HG02852 (cell line): Measurements from ENCODE around the gene TCP11X1.
"Not testable (repeated sequence)": the region's sequence is repeated elsewhere in the genome, so short reads cannot be mapped to it uniquely, and the experiment has no call there.

ENCODE experiments used
- ATAC-seq: cut with Tn5 transposase; IDR thresholded peaks from one replicate; pipeline ENCODE4 v1.9.1; 2021; ENCODE audit warnings: mild to moderate bottlenecking, moderate library complexity; ENCODE audit not compliant: unreplicated experiment

Gene TCP11X1

DNA sequence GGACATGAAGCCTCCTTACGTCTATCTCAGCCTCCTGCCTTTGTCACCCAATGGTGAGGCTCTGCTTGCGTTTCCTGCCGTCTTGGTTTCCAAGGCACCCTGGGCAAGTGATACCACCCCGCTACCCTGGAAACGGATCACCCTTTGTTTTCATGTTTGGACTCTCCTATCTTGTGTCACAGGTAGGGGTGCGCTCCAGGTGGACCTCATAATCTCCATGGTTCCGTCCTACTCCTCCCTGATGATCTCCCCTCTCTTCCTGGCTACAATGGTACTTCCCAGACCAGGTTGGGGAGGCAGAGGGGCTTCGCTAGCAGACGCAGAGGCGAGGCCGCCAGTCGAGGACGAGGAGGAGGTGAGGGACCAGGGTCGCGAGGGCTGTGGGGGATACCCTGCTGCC is at the start of gene TCP11X1:
Gene TCP11X1, plus strand, starts transcription at position 316 of the 400 bp plus-strand sequence.
- not testable (repeated sequence) for ATAC-seq

DNA sequence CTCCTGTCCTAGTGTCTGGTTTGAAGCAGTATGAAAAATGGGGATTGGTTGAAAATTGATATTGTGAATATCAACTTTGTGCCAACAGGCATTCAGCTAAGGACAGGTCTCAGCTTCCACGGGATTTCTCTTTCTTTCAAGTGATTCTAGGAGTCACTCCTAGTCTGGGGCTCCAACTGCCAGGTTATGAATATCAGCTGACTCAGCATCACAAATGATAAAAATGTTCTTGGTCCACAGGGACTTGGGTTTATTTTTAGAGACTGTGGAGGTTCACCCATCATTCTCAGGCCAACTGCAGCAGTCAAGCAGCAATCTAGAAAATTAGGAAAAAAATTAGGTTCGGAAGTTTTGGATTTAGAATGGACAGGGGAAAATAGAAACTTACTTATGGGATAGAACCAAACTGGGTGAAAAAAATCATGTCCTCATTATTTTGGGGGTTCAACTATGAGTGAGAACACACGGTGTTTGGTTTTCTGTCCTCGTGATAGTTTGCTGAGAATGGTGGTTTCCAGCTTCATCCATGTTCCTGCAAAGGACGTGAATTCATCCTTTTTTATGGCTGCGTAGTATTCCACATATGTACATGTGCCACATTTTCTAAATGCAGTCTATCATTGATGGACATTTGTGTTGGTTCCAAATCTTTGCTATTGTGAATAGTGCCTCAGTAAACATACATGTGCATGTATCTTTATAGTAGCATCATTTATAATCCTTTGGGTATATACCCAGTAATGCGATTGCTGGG is 29.0 kb upstream of the TCP11X1 start:
- ATAC-seq = no peak

DNA sequence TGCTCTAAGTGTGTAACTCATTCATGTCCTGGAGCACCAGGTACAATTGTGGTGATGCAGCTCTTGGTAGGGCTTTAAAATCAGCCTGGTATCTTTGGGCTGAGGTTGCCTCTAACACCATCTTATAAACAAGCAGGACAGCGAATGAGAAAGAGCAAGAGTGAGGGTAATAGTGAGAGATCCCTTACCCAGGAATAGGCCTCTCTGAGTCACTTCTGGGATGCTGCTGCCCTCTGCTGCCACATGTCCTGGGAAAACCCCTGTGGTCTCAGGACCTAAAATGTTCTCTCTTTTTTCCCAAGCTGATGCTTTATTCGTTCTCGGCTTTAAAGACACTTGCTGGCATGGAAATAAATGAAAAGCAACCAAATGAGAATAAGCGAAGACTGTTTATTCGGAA is 7.2 kb upstream of the TCP11X1 start:
- ATAC-seq = not testable (repeated sequence)

DNA sequence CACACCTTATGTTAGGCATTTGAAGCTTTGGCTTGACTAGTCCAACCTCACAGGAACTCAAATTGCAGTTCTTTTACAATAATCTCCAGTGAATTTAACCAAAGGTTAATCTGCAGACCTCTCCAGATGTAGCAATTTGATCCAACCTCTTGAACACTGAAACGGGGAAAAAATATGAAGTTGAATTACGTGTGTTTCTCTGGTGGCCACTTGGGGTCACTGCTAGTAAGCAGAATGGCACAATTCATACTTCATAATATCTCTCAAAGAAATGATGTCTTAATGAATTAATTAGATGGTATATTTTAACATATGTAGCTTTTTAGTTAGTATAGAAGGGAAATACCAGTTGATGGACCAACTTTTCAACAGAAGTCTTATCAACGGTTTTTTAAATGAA is 1.4 kb downstream of the TCP11X1 start:
- not testable (repeated sequence) for ATAC-seq

DNA sequence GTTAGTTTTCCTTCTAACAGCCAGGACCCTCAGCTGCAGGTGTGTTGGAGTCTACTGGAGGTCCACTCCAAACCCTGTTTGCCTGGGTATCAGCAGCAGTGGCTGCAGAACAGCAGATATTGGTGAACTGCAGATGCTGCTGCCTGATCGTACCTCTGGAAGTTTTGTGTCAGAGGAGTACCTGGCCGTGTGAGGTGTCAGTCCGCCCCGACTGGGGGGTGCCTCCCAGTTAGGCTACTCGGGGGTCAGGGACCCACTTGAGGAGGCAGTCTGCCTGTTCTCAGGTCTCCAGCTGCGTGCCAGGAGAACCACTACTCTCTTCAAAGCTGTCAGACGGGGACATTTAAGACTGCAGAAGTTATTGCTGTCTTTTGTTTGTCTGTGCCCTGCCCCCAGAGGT is 20.6 kb downstream of the TCP11X1 start:
- ATAC-seq = not testable (repeated sequence)

DNA sequence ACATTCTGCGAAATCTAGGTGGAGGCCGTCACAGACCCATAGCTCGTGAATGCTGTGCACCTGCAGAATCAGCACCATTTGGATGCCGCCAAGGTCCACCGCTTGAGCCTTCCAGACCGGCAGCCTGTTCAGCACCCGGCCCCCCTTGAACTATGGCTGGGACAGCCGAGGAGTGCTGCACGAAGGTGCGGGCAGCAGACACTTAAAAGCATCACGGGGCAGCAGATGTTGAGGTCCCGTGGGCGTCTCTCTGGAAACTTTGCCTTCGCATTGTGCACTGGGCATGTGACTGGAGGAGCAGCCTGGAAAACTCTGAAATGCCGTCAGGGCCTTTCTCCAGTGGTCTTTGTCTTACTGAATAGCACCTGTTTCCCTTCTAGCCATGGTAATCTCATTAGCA is 25.2 kb downstream of the TCP11X1 start:
- not testable (repeated sequence) for ATAC-seq

DNA sequence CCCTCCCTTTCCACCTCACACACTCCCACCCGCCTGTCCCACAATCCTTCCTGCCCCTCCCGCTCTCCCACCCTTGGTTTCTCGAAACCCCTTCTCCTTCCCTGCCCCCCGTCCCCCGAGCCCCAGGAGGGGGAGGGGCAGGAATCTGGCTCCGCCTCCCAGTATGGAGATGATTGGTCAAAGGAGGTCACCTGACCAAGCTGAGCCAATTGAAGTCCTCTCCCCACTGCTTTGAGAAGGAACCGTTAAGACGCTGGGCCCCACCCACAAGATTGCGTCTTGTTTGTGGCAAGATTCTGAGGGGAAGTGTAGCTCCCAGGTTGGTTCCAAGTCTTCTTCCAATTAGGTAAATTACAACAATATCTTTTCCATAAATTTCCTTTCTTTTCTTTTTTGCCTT is 31.8 kb downstream of the TCP11X1 start, which contains the start of gene NXF2:
Gene NXF2, plus strand, starts transcription at position 275 of the 400 bp plus-strand sequence. CDS start 59,912 bp downstream, outside the sequence.
- not testable (repeated sequence) for ATAC-seq

DNA sequence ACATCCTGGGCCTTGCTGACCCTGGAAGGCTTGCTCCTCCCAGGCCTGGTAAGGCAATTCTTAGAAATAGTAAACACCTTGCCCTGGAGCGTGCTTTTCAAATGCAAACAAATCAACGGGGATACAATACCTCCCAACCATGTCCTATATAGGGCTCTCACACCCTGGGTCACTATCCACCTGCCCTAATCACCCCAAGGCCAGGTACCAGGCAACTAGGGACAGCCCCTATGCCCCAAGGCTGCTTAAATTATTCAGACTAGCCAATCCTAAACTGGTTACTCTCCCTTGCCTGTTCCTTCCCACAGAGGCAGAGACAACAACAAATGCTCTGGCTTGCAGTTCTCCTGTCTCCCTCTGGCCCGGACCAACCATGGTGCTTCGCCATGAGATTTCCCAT is 57.1 kb downstream of the TCP11X1 start:
- not testable (repeated sequence) for ATAC-seq
